Lower leg skin (tissue), 4 donors: ENCODE data around the gene WWTR1. TPM values are rescaled to one million over a fixed set of nuclear protein-coding genes. Genes with fewer than 3 reads are reported as not detected.

Experiments used
- DNase-seq, 2 donors: peaks; one replicate each; pipeline ENCODE4 v3.0.0-alpha.2; 2019; ENCODE audit warnings: low spot score in 2 of 2
- H3K4me3 ChIP-seq: fragments of 200-600 bp; sonication (generic); 2 replicates; pipeline ENCODE4 v1.5.1; 2017; ENCODE audit warnings: mild to moderate bottlenecking, low read depth; ENCODE audit not compliant: poor library complexity, severe bottlenecking
- POLR2A ChIP-seq, 2 donors: fragments of 450-650 bp; IDR thresholded peaks; one replicate each; pipeline ENCODE4 v1.6.1; 2016 to 2017; ENCODE audit warnings: antibody characterized with exemption in 2 of 2, mild to moderate bottlenecking in 1 of 2, moderate library complexity in 1 of 2
- WGBS, 2 donors: methylation state at CpG; one replicate each; pipeline ENCODE4 v1.1.5; 2018; 5-methylcytosine and 5-hydroxymethylcytosine counted together
- intact Hi-C: fragments of 100-400 bp; cut with DNase I; formaldehyde crosslinking; loops from one replicate; pipeline ENCODE4 v1.15.0; 2023; ENCODE audit warnings: low total_unique reads
- total RNA-seq, 4 donors: library from RNA; depleted of rRNA; stranded (reverse); fragments of >200 nt; gene quantifications; one replicate each; pipeline ENCODE4 v1.1.0, GENCODE V29; 2016
- TF ChIP-seq, protein P1 (sequence below), 3 donors: fragments of 450-650 bp; IDR thresholded peaks; one replicate each; pipeline ENCODE4 v1.5.1; 2016; ENCODE audit warnings: antibody characterized with exemption in 3 of 3, mild to moderate bottlenecking in 3 of 3, moderate library complexity in 2 of 3

Gene WWTR1
- total RNA-seq, 4 donors from 2014 or later: 52.4 to 78.1 (median 56.1) TPM

DNA sequence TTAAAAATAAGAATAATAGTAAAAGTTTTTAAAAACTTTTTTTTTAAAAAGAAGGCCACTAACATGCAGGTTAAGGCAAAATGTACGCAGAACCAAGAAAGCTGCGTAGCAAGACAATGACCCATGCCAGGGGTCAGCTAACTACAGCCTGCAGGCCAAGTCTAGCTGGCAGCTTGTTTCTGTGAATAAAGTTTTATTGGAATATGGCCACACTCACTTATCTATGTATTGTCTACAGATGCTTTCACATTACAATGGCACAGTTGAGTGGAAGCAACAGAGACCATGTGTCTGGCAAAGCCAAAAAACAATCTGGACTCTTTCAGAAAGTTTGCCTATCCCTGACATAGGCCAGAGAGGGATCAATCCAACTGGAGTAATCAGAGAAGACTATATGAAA is 46.7 kb downstream of the WWTR1 start:
- no peak for DNase-seq
- no peak for TF ChIP-seq POLR2A (IDR thresholded peaks at IDR 0.05)
- TF ChIP-seq, protein P1, sequence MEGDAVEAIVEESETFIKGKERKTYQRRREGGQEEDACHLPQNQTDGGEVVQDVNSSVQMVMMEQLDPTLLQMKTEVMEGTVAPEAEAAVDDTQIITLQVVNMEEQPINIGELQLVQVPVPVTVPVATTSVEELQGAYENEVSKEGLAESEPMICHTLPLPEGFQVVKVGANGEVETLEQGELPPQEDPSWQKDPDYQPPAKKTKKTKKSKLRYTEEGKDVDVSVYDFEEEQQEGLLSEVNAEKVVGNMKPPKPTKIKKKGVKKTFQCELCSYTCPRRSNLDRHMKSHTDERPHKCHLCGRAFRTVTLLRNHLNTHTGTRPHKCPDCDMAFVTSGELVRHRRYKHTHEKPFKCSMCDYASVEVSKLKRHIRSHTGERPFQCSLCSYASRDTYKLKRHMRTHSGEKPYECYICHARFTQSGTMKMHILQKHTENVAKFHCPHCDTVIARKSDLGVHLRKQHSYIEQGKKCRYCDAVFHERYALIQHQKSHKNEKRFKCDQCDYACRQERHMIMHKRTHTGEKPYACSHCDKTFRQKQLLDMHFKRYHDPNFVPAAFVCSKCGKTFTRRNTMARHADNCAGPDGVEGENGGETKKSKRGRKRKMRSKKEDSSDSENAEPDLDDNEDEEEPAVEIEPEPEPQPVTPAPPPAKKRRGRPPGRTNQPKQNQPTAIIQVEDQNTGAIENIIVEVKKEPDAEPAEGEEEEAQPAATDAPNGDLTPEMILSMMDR (IDR thresholded peaks at IDR 0.05): no peak
- WGBS, 2 donors: 97 to 100% methylated on average over 2 of the region's 2 CpGs

DNA sequence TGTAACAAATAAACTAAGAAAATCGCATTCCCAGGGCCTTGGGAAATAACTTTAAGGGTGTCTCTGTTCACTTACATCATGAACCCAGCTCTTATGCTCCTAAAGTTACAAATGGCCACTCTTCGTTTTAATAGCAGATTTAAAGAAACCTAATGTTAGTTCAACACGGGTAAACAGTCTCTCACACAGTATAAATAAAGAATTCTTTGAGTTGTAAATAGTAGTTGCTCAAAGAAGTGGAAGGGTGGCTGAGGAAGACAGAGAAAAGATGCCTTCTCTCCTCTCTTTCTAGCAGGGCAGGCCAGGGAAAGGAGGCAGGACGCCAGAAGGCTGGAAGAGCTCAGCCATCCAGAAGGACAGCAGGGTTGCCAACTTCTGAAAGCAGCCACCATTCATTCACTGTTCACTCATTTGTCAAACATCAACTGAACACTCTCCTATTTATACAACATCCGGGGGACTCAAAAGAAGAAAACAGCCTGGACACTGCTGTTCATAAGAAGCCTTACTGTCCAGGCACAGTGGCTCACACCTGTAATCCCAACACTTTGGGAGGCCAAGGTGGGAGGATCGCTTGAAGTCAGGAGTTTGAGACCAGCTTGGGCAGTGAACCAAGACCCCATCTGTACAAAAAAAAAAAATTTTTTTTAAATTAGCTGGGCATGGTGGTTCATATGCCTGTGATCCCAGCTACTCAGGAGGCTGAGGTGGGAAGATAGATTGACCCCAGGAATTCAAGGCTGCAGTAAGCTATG is 47.3 kb downstream of the WWTR1 start:
- TF ChIP-seq, protein P1 (IDR thresholded peaks at IDR 0.05): no peak
- TF ChIP-seq POLR2A (IDR thresholded peaks at IDR 0.05): no peak
- DNase-seq: no peak
- H3K4me3 ChIP-seq: no peak overlapping the region
- intact Hi-C loops: no loop called here
- WGBS, 2 donors: 56 to 64% methylated on average over 6 of the region's 6 CpGs

More for the DNA sequence above, 46.7 kb downstream of the WWTR1 start:
- no peak overlapping the region for H3K4me3 ChIP-seq
- intact Hi-C loops: no loop called here

DNA sequence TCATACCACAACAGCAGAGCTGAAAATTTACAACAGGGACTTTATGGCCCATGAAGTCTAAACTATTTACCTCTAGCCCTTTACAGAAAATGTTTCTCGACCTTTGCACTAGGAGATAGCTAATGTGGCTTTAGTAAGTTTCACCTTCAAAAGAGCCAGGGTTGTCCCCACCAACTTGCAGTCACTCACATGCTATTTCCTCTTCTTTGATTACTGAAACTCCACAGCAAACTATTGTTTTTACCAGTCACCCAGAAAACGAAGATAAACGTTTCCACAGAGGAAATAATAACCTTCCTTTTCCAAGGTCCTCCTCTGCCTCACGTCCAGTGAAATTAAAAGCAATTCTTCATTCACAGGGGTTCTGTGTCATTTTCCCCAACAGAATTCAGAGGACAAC is 48.2 kb downstream of the WWTR1 start:
- H3K4me3 ChIP-seq: no peak overlapping the region
- 46 to 57% methylated on average over 4 of the region's 4 CpGs for WGBS, 2 donors
- intact Hi-C loops: no loop called here
- TF ChIP-seq, protein P1 (IDR thresholded peaks at IDR 0.05): no peak
- no peak for TF ChIP-seq POLR2A (IDR thresholded peaks at IDR 0.05)
- no peak for DNase-seq

DNA sequence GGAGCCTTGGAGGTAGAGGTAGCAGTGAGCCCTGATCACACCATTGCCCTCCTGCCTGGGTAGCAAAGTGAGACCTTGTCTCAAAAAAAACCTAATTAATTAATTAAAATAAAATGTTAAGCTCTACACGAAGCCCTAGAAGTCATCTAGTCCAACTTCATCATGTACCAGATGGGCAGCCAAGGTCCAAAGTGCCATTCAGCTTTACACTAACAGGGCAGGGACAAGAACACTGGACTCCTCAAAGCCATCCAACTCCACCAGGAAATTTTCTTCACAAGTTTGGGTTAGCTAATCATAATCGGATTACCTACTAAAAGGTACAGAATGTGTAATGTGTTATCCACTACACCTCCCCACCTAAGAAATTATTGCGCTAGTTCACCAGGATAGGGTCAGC is 48.8 kb downstream of the WWTR1 start:
- no peak for DNase-seq
- WGBS, 2 donors: 81 to 92% methylated on average over 3 of the region's 3 CpGs

DNA sequence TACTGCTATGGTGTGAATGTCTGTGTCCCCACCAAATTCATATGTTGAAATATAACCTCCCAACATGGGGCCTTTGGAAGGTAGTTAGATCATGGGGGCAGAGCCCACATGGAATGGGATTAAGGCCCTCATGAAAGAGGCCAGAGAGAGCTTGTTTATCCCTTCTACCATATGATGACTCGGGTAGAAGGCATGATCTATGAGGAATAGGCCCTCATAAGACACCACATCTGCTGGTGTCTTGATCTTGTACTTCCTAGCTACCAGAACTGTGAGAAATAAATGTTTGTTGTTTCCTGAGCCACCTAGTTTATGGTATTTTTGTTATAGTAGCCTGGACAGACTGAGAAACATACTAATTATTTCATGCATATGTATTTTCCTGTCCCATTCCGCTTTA is 51.9 kb downstream of the WWTR1 start:
- intact Hi-C loops: no loop called here
- H3K4me3 ChIP-seq: no peak overlapping the region
- WGBS, 2 donors: 91 to 96% methylated on average over 2 of the region's 2 CpGs
- TF ChIP-seq, protein P1 (IDR thresholded peaks at IDR 0.05): no peak
- no peak for TF ChIP-seq POLR2A (IDR thresholded peaks at IDR 0.05)
- DNase-seq: no peak

More for the DNA sequence above, 48.8 kb downstream of the WWTR1 start:
- intact Hi-C loops: no loop called here
- no peak for TF ChIP-seq POLR2A (IDR thresholded peaks at IDR 0.05)
- TF ChIP-seq, protein P1 (IDR thresholded peaks at IDR 0.05): no peak
- H3K4me3 ChIP-seq: no peak overlapping the region
